GM18526 (cell line): ENCODE measurements around the gene WDFY2.

Experiments
- POLR2A ChIP-seq: IDR thresholded peaks from 3 replicates; pipeline ENCODE4 v1.6.1; 2011; ENCODE audit not compliant: insufficient read length; ENCODE audit errors: extremely low read depth

The WDFY2 gene

GRCh38 chr13:51719394-51719793, 135.1 kb downstream of the WDFY2 start:
- TF ChIP-seq POLR2A, result no peak

DNA sequence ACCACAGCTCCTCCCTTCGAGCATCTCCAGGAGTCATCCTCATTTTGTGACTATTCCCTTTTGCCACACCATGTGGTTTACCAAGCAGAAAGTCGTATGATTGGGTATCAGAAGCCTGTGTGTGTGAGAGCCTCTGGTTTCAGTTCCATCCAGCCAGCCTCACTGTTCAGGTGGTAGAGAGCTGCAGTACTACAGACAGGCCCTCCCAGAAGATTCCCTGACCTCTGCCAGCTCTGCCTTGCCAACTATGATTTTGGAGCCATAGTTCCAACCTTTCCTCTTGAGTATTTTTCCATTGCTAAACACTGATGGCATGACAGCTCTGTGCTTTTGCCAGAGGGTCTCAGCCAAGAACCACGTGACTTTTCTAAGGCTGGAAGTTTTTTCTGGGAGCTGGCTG, 137.2 kb downstream of the WDFY2 start:
- TF ChIP-seq POLR2A, result no peak

DNA sequence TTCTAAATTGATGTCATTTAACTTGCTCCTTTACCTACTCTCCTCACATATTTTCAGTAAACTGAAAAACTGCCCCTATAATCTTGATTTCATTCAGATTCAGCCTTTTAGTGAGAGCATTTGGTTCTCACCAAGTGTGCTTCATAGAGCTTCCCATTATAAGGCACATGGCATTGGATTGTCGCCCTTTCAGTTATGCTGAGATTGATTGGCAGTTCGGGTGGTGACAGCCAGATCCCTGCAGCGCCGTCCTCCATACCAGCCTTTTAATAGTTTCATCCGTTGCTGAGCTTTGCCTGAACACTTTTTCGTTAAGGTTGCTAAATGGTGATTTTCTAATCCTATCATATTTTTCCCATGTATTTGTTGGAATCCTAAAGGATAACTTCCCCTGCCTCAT, 139.3 kb downstream of the WDFY2 start:
- TF ChIP-seq POLR2A, result no peak

DNA sequence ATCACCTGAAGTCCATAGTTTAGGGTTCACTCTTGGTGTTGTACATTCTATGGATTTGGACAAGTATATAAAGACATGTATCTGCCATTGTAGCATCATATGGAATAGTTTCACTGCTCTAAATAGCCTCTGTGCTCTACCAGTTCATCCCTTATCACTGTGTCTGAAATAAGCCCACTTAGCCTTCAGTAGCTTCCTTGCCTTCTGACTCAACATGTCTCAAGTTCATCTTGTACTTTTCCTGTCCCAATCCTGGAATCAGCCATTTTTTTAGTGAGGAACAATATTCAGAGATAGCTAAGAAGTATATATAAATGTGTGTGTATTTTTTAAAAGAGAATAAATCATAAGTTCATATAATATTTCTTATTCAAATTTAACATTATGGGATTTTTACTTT, 140.5 kb downstream of the WDFY2 start:
- no peak for TF ChIP-seq POLR2A

DNA sequence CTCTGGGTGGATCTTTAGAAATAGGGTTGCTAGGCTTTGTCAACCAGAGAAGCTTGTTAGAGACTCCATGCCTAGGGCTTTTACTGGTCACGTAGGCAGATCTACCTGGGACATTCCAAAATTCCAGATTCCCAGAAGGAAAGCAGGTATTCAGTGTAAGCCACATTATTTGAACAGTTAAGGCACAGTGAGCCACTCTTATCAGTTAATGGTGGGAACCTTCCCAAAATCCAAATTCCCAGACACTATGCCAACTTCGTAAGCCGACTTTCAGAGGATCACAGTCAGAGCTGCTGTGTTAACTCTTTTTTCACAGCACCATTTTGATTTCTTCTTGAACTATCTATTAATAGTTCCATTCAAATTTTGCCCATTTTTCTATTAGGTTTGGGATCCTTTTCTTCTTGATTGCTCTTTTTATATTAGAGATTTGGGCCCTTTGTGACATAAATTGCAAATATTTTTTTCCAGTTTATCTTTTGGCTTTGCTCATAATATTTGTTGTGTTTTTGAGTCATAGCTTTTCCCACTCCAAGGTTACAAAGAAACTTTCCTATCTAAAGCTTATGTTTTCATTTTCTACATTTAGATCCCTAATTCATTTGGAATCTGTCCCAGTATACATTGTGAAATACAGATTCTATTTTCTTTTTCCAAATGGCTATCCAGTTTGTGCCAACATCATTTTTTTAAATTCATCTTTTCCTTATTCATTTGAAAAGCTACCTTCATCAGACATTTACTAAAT, 142.4 kb downstream of the WDFY2 start:
- no peak for TF ChIP-seq POLR2A

- TF ChIP-seq POLR2A, result no peak
Observed at GRCh38 chr13:51727634-51728274, 143.5 kb downstream of the WDFY2 start.

DNA sequence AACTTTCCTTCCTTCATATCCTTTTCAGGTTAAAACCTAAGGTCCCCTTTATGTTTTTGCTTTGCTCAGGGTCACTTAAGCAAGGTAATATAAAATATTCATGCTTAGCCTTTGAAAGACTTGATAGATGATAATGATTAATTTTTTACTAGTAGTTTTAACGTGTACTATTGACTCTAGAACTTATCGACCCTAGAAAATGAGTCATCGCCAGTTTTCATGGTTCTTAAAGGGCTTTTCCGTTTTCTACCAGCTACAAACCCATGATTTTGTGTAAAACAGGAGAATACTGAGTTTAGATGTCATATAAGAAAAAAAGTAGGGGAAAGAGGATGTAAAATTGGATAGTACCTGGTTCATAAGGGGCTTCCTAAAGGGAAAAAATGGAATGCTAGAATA, 144.0 kb downstream of the WDFY2 start:
- no peak for TF ChIP-seq POLR2A

- TF ChIP-seq POLR2A, result no peak
Observed at GRCh38 chr13:51728972-51729371, 144.7 kb downstream of the WDFY2 start.

- TF ChIP-seq POLR2A, result no peak
Observed at GRCh38 chr13:51729866-51730553, 145.7 kb downstream of the WDFY2 start.

DNA sequence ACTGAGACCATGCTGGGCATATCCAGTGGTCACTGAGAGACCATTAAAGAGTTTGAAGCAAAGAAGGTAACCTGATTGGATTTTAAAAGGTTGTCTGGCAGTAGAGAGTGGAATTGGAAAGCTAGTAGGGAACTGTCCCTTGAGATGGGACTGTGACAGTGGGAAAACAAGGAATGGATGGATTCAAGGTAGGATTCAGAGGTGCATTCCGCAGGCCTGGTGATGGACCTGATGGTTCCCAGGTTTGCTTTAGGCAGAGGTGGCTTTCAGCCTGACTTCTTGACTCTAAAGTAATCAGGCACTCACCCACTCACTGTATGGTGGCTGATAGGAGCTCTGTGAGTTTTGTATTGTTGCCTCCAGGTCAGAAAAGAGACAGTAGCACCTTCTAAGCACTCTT, 146.7 kb downstream of the WDFY2 start:
- no peak for TF ChIP-seq POLR2A

DNA sequence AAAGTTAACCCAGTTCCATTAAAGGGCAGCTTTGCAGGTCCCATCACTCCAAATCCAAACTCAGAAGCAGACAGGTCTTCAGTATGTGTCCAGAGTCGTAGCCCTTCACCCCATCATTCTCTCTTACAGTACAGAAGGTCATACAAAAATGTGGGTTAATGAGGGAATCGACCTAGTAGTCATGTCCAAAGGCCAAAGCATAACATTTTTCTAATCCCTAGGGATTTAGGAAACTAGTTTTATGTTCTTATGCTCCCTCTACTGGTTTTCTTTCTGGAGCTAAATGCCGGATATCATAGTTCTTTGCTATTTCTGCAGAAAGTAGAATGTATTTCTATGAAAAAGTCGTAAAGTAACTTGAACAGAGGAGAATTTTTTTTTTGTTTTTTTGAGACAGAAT, 147.5 kb downstream of the WDFY2 start:
- TF ChIP-seq POLR2A, result no peak

DNA sequence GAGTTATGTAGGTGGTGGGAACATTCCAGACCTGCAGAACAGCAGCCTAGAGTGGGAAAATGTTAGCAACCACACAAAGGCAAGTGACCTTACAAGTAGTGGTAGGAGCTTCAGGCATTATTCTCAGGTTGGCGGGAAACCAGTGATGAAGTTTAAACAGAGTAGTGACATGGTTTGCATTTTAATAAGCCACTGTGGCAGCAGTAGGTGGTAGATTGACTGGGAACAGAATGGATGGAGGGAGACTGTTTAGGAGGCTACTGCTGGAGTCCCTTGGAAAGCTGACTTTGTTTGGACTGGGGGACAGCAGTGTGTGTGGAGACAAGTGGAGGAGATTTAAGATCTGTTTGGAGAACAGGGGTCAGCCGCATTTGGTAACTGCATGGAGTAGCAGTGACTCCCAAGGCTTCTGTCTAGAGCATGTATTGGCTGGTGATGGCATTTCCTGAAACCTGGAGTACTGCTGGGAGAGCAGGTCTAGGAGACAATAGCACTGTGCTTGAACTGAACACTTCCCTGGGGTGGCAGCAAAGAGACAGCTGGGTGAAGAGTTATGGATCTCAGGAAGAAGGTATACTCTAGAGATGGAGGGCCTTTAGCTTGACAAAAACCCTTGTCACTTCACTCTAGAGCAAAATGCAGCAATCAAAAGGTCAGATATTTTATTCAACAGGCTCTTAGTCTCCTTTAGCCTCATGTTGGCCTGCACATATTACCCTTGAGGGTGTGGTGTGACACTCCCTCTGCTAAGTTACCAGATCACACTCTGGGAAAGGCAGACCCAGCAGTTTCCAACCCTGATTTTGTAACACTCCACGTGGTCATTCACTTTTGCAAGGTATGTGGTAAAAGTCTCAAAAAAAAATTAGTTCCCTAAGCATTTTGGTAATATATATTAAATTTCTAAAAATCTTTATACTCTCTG, 149.4 kb downstream of the WDFY2 start:
- TF ChIP-seq POLR2A, result no peak

DNA sequence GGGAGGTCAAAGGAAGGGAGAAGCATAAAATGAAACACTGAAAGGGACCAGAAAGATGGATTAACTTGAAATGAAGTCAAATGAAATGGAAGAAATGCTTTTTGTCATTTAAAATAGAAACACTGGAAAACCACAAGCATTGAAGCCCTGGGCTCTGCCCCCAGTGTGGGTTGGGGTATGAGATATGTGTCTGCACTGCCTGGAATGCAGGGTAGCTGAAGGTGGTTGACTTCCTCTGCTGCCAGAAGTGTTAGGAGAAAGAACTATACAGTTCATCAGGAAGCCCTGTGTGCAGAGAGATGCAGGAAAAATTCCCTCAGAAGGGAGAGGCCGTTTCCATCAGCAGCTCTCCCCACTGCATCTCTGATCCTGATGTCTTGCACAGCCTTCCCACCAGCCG, 150.5 kb downstream of the WDFY2 start:
- TF ChIP-seq POLR2A, result no peak

DNA sequence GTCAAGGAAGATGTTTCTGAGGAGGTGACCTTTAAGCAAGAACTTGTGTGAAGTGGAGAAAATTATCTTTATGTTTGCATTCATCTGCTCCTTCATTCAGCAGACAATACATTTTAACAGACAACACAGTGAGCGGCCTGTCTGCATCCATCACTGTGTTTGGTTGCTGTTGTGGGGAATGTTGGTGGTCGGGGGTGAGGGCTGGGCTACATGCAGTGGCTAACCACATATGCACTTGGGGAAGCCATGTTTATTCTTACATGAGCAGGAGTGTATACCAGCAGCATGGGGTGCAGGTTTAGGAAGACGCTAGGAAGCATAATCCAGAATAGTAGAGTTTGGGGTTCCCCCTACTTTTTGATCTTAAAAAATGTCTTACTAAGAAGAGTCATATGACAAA, 153.3 kb downstream of the WDFY2 start:
- no peak for TF ChIP-seq POLR2A

- TF ChIP-seq POLR2A, result no peak
Observed at GRCh38 chr13:51738226-51738905, 154.1 kb downstream of the WDFY2 start.
